GM19467 (cell line): Measurements from ENCODE around the gene ZFP14.
"Not testable (repeated sequence)": the region's sequence is repeated elsewhere in the genome, so short reads cannot be mapped to it uniquely, and the experiment has no call there.

ENCODE experiments used
- ATAC-seq: cut with Tn5 transposase; IDR thresholded peaks from one replicate; pipeline ENCODE4 v1.9.1; 2021; ENCODE audit warnings: mild to moderate bottlenecking, moderate library complexity; ENCODE audit not compliant: unreplicated experiment

The ZFP14 gene

DNA sequence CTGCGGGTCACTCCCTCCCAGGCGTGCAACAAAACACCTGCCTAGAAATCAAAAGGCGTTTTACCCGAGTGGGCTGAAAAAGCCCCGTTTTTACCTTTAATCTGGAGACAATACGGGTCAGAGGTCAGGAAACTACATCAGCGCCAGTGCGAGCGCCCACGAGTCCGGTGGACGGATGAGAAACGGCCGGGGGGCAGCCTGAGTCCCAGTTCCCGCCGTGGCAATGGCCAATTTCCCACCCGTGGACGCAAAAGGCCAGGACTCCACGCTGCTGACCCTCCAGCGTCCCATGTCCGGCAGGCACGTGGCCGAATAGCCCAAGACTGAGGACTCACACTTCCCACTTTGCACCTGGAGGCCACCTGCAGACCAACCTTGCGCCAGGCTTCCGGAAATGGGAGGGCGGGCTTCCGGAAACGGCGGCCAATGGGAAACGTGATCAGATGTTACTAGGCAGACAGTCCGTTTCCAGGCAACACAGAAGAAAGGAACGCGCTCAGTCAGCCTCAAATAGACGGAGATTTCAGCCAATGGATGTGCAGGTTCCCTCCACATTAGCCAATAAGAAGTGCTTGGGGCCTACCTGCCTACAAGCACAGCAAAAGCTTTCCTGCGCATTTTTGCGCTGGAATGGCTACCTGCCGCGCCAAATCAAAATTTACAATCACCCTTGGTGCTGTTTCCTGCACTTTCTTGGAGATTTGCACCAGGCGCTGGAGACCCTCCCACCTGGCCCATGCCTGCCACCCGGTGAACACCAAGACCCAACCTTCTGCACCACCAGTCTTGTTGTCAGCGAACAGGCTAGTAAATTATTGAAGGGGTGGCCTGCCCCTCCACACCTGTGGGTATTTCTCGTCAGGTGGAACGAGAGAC is 47.4 kb downstream of the ZFP14 start:
- ATAC-seq = no peak

DNA sequence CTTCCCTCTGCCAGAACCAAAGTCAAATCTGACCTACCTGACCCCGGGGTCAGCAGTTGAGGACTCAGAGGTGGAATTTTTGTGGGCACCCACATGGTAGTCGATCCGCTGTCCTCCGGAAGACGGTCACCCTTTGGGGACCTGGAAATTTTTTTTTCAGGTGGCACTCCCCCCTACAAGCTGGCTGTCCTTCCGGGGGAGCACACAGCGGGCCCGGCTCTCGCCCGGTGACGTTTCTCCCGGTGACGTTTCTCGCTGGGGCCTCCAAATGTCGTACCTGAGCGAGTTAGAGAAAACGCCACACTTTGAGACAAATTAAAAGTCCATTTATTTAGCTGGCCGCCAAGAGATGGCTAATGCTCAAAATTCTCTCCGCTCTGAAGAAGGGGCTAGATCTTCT is 48.8 kb downstream of the ZFP14 start:
- no peak for ATAC-seq

DNA sequence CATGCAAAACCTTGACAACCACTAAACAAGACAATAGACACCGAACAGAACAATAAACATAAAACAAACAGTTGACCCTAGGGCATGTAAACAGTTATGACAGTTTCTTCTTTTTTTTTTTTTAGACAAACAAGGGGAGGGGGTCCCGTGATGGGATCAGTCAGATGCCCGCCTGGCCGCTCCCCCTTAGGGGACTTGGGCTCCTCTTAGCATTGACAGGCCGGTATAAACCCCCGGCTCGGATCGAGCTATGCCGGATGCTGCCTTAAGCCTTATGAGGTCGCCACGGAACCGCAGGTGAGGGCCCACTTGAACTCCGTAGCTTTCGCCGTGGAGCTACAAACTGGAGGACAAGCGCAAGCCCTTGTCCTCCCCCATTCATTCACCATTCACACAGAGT is 49.5 kb downstream of the ZFP14 start:
- not testable (repeated sequence) for ATAC-seq

DNA sequence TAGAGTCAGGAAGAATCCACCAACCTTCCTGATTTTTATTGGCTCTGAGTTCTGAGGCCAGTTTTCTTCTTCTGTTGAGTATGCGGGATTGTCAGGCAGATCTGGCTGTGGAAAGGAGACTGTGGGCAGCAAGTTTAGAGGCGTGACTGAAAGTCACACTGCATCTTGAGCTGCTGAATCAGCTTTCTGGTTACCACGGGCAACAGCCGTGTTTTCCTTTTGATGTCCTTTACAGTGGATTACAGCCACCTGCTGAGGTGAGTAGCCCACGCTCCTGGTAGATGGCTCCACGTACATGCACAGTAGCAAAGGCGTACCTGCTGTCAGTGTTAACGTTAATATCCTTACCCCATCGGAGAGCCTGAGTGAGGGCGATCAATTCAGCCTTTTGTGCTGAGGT is 52.4 kb downstream of the ZFP14 start:
- ATAC-seq = not testable (repeated sequence)

DNA sequence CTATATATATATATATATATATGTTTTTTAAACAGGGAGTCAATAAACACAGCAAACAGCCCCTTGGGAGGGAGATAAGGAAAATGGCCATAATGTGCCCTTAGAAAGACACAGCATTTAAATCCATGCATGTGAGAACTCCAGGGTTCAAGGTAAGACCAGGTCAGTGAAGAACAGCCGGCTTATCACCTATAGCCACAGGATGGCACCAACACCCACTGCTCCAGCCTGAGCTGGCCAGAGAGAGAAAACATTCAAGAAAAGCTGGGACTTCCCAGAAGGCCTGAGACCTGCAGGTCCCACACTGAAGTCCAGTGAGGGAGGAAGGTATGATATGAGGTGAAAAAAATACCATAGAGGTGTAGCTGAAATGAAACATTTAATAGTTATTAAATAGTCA is 63.8 kb downstream of the ZFP14 start:
- not testable (repeated sequence) for ATAC-seq

DNA sequence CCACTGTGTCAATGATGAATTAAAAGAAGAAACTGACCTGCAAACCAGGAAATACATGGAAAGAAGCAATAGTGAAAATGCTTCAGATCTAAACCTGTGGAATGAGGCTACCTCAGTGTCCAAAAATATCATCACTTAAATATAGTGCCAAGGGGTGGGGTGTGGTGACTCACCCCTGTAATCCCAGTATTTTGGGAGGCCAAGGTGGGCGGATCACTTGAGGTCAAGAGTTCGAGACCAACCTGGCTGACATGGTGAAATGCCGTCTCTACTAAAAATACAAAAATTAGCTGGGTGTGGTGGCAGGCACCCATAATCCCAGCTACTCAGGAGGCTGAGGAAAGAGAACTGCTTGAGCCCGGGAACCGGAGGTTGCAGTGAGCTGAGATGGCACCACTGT is 64.9 kb downstream of the ZFP14 start:
- not testable (repeated sequence) for ATAC-seq

DNA sequence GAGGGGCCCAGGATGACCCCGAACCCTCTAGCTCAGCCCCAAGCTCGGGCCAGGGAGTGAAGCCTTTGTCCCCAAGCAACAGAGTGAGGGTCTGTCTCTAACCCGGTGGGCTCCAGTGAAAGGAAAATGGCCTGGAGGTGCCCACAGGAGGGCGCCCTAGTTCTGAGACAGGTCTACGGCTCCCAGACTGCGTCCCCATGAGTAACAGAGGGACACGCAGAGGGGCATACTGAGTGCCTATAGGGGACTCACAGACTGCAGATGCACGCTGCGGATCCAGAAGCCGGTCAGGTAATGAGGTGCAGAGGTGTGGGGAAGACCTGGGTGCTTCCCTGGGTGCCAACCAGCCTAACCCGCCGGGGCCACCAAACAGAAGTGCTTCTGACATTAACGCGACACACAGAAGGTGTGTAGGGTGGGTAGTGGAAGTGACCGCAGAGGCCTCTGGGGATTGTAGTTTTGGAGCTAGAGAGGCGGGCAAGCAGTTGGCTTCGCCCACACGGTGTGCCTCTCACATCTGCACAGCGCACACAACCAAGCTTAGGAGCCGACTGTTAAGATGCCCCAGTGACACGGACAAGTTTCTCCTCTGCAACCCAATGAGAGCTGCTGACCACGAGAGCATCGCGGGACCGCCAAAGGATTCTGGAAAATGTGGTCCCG is 67.8 kb downstream of the ZFP14 start:
- ATAC-seq = not testable (repeated sequence)

DNA sequence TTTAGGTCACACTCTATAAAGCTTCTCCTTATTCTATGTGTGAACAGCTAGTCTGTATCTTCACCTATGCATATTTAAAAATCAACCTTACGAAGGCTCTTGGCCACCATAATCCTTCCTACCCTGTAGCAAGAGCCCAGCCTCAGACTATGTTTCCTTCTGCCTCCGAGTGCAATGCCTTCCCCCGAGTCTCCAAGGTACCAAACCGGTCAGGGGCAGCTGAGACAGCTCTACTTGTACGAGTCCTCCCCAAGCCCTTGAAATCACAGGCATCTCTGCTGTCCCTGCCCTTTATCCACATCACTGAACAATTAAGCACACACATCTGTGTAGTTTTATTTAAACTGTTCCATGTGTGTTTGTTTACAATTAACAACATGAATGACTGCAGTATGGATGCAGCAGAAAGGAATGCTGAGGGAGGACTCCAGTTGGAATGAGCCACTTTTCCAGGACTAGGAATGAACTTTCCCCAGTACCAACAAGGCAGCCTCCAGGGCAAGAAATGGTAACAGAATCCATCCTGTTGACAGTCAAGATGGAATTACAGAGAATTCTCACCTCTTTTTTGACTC is 68.5 kb downstream of the ZFP14 start:
- not testable (repeated sequence) for ATAC-seq

DNA sequence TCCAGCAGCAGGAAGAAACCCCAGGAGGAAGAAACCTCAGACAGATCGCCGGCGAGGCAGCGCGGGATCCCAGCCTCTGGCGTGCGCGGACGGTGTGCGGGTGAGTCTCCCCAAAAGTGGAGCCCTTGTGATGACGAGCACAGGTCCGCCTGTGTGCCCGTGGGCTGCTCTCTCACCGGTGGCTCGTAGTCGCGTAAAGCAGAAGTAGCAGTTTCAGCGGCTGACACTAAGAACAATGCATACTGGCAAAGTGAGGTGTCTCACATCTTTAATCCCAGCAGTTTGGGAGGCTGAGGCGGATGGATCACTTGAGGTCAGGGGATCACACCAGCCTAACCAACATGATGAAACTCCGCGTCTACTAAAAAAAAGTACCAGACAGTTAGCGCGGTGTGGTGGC is 69.2 kb downstream of the ZFP14 start:
- ATAC-seq = not testable (repeated sequence)

DNA sequence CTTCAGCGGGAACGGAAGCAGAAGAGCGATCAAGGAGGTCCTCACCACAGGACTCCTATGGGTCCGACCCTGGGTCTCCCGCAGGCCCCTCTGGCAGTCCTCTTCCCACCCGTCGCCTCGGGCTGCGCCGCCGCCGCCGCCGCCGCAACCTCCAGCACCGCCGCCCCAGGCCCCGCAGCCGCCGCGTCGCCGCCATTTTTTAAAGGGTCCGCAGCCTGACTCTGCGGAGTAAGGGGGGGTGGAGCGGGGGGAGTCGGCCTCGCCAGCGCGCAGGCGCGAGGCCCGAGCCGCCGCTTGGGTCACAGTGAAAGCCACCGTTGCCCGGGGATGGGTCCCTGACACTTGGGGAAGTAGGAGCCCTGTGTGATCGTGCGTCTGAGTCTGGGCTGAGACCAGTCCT is 69.7 kb downstream of the ZFP14 start:
- ATAC-seq = not testable (repeated sequence)

DNA sequence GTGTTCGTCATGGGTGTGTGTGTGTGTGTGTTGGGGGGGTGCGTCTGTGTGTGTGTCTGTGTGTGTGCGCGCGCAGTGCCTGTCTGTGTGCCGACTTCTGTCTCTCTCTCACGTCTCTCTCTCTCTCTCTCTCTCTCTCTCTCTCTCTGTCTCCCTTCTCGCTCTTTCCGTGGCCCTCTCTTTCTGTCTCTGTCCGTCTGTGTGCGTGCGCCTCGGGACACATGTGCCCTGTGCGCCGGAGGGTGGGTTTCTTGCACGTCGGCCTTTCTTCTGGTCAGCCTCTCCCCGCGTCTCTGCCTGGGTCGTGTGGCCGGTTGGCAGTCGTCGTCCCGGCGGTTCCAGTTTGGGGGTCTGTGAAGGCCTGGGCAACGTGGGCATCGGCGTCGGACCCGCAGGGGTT is 86.7 kb downstream of the ZFP14 start:
- not testable (repeated sequence) for ATAC-seq
